HCT116 (cell line): ENCODE measurements around the gene USP2. TPM values are rescaled to one million over a fixed set of nuclear protein-coding genes. Genes with fewer than 3 reads are reported as not detected.

Source experiments
- ATAC-seq: fragments of 200-7000 bp; cut with Tn5 transposase; 2 replicates; pipeline ENCODE4 v1.9.1; 2020; ENCODE audit warnings: mild to moderate bottlenecking, moderate library complexity
- BruUV-seq: library from RNA; stranded (reverse); fragments of 400-500 nt; replicated peaks from 2 replicates; lab custom pipeline; 2021; lab: Mats Ljungman, UMichigan
- CTCF ChIA-PET: fragments of 300-600 bp; sonication (Branson Sonifier 250); formaldehyde crosslinking; loops from one replicate; lab custom pipeline; 2021; ENCODE audit warnings: antibody characterized with exemption; lab: Charles Lee
- POLR2A ChIA-PET: fragments of 300-600, 350-600 bp; sonication (Branson Sonifier 250); formaldehyde crosslinking; loops from one replicate; lab custom pipeline; 2021; ENCODE audit warnings: antibody characterized with exemption; lab: Charles Lee
- RAD21 ChIA-PET, 2 experiments: fragments of 300-600 bp; sonication (Branson Sonifier 250); formaldehyde crosslinking; loops; one replicate each; lab custom pipeline; 2023; ENCODE audit warnings: low total read pairs in 2 of 2; ENCODE audit not compliant: uncharacterized antibody in 2 of 2, unreplicated experiment in 2 of 2, low non-redundant PET in 1 of 2; lab: Charles Lee
- DNase-seq: peaks from one replicate; pipeline ENCODE4 v3.0.0-alpha.2; 2010; ENCODE audit warnings: low read depth, low spot score
- H2AFZ ChIP-seq: fragments of 200-600 bp; shearing (Covaris generic), sonication (generic); 2 replicates; pipeline ENCODE4 v1.6.1; 2017; ENCODE audit warnings: low read depth, mixed run types, mixed read lengths, antibody characterized with exemption, low read length; ENCODE audit not compliant: poor library complexity, severe bottlenecking
- H3K27ac ChIP-seq: 2 replicates; pipeline ENCODE4 v1.5.1; 2012; ENCODE audit warnings: low read depth, low read length
- H3K27me3 ChIP-seq: fragments of 200-600 bp; sonication (generic); 2 replicates; pipeline ENCODE4 v1.6.1; 2016; ENCODE audit warnings: mixed run types, low read length, mixed read lengths; ENCODE audit not compliant: insufficient read depth
- H3K36me3 ChIP-seq, 2 experiments: fragments of 200-500 bp in 1 of 2; fragments of 200-600 bp in 1 of 2; sonication (Bioruptor generic) in 1 of 2; sonication (generic) in 1 of 2; 2 replicates each; pipeline versions ENCODE4 v1.5.1 to v1.6.1; 2014 to 2016; ENCODE audit warnings: low read length in 2 of 2, inconsistent platforms in 1 of 2, mixed read lengths in 1 of 2, mixed run types in 1 of 2; ENCODE audit not compliant: insufficient read depth in 2 of 2, control insufficient read depth in 1 of 2
- H3K4me1 ChIP-seq, 2 experiments: fragments of 200-600 bp in 1 of 2; sonication (generic) in 1 of 2; 2 replicates each; pipeline versions ENCODE4 v1.5.1 to v1.6.1; 2012 to 2017; ENCODE audit warnings: low read length in 2 of 2, inconsistent platforms in 1 of 2, mild to moderate bottlenecking in 1 of 2, mixed read lengths in 1 of 2, mixed run types in 1 of 2, moderate library complexity in 1 of 2; ENCODE audit not compliant: insufficient read depth in 2 of 2, control insufficient read depth in 1 of 2
- H3K4me2 ChIP-seq: fragments of 200-600 bp; sonication (generic); 2 replicates; pipeline ENCODE4 v1.6.1; 2017; ENCODE audit warnings: mixed run types, low read length, mixed read lengths
- H3K4me3 ChIP-seq, 2 experiments: fragments of 200-600 bp in 1 of 2; sonication (generic) in 1 of 2; replicated peaks in 1 of 2; 2 replicates each; pipeline ENCODE4 v1.5.1; 2011 to 2016; ENCODE audit warnings: low read length in 2 of 2, control low read depth in 1 of 2, low read depth in 1 of 2, mild to moderate bottlenecking in 1 of 2, mixed read lengths in 1 of 2, mixed run types in 1 of 2
- H3K79me2 ChIP-seq: fragments of 200-600 bp; sonication (generic); 2 replicates; pipeline ENCODE4 v1.6.1; 2017; ENCODE audit warnings: mild to moderate bottlenecking, mixed run types, low read length, moderate library complexity, mixed read lengths; ENCODE audit not compliant: insufficient read depth
- H3K9ac ChIP-seq: fragments of 200-600 bp; sonication (generic); 2 replicates; pipeline ENCODE4 v1.6.1; 2016; ENCODE audit warnings: low read length, mixed read lengths
- H3K9me2 ChIP-seq: fragments of 200-600 bp; sonication (generic), shearing (Covaris generic); 2 replicates; pipeline ENCODE4 v1.6.1; 2017; ENCODE audit warnings: mixed run types, mild to moderate bottlenecking, moderate library complexity; ENCODE audit not compliant: insufficient read depth
- H3K9me3 ChIP-seq, 2 experiments: fragments of 200-500 bp in 1 of 2; fragments of 200-600 bp in 1 of 2; sonication (Bioruptor generic) in 1 of 2; sonication (generic) in 1 of 2; 2 replicates each; pipeline ENCODE4 v1.6.1; 2014 to 2017; ENCODE audit warnings: low read length in 2 of 2, mixed read lengths in 2 of 2, inconsistent platforms in 1 of 2, low read depth in 1 of 2, mild to moderate bottlenecking in 1 of 2, mixed run types in 1 of 2, moderate library complexity in 1 of 2; ENCODE audit not compliant: control insufficient read depth in 1 of 2, insufficient read depth in 1 of 2
- H4K20me1 ChIP-seq: fragments of 200-600 bp; sonication (generic), shearing (Covaris generic); 2 replicates; pipeline ENCODE4 v1.6.1; 2017; ENCODE audit warnings: mixed run types, mild to moderate bottlenecking, moderate library complexity; ENCODE audit not compliant: insufficient read depth
- CEBPB ChIP-seq: IDR thresholded peaks from 2 replicates; pipeline ENCODE4 v1.6.1; 2012; ENCODE audit warnings: low read depth
- EZH2 ChIP-seq: fragments of 200-600 bp; sonication (generic); IDR thresholded peaks from 2 replicates; pipeline ENCODE4 v1.6.1; 2017; ENCODE audit warnings: antibody characterized with exemption, mixed run types
- FOSL1 ChIP-seq: IDR thresholded peaks from 2 replicates; pipeline ENCODE4 v1.6.1; 2012; ENCODE audit warnings: low read depth
- RAD21 ChIP-seq: IDR thresholded peaks from 2 replicates; pipeline ENCODE4 v1.6.1; 2012; ENCODE audit warnings: low read depth, mild to moderate bottlenecking
- TCF7L2 ChIP-seq: IDR thresholded peaks from 2 replicates; pipeline ENCODE4 v1.7.0; 2011; ENCODE audit warnings: borderline replicate concordance, inconsistent platforms; ENCODE audit not compliant: insufficient read depth, insufficient read length; ENCODE audit errors: extremely low read depth
- intact Hi-C: fragments of 100-400 bp; cut with micrococcal nuclease; formaldehyde crosslinking; loops from 2 replicates; pipeline ENCODE4 v1.10.0; 2022
- total RNA-seq: library from RNA; stranded (reverse); gene quantifications from one replicate; pipeline ENCODE4 v1.2.1, GENCODE V29; 2021; ENCODE audit not compliant: unreplicated experiment
- TF ChIP-seq, protein P1 (sequence below): IDR thresholded peaks from 2 replicates; pipeline ENCODE4 v1.6.1; 2012
- TF ChIP-seq, protein P2 (sequence below), 3 experiments: fragments of 200-600 bp in 1 of 3; sonication (generic) in 1 of 3; IDR thresholded peaks in 2 of 3; conservative IDR thresholded peaks in 1 of 3; 2 replicates each; pipeline ENCODE4 v1.5.1; 2012 to 2017; ENCODE audit warnings: low read depth in 2 of 3, low read length in 2 of 3, antibody characterized with exemption in 1 of 3, borderline replicate concordance in 1 of 3, control low read depth in 1 of 3, mild to moderate bottlenecking in 1 of 3, mixed read lengths in 1 of 3, mixed run types in 1 of 3, moderate library complexity in 1 of 3; ENCODE audit not compliant: insufficient read depth in 1 of 3

USP2 gene
- total RNA-seq, 1 experiment from 2014 or later: 5.0 TPM

DNA sequence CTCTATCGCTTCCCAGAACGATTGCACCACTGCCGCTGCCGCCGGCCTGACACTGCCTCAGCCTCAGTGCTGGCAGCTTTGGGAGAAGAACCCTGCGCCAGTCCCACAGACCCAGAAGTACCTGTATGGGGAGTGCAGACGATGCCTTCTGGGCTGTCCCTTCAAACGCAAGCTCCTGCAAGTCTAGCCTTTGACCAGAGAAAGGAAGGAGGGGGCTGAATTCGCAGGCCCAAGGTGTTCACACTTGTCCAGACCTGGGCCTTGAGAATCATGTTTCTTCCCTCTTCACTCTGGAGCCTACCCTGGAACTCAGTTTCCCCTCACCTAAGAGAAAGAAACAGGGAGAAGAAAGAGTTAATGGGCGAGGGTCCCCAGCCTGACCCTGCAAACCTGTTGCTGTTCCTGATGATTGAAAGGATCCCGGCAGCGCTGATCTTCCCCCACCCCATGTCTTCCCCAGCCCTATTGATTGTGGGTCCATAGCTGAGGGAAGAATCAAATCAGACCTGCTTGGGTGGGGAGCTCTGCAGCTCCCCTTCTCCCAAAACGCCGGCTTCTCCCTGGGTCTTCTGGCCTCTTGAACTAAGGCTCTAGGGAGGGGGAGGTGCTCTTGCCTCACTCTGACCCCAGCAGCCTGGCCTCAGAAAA lies 63.8 kb downstream of the USP2 start:
- ATAC-seq (no peak), DNase-seq (no peak)
- Histone ChIP-seq H4K20me1 (no peaks in the 10 kb centered on the region), H3K36me3 (peaks cover 0 to 8% of the 10 kb centered on the region in 2 experiments; a peak in 2 of 4 replicates), H3K79me2 (no peaks in the 10 kb centered on the region; the same call in 1 of the 2 replicates), H3K4me1 (peaks cover 16 to 45% of the 10 kb centered on the region in 2 experiments), H3K9me2 (no peaks in the 10 kb centered on the region)
- BruUV-seq: no TSS peak
- RAD21 ChIA-PET: interaction anchor here in 1 of 2 experiments (1.4 kb wide), 1 partner anchor 20 kb away, joined by 4 read pairs; no protein-coding TSS in a partner anchor
- intact Hi-C loops: no loop called here
- TF ChIP-seq EZH2: no peak
- no peak for TF ChIP-seq RAD21
- no peak for TF ChIP-seq FOSL1
- TF ChIP-seq CEBPB: no peak
- TF ChIP-seq, protein P1, sequence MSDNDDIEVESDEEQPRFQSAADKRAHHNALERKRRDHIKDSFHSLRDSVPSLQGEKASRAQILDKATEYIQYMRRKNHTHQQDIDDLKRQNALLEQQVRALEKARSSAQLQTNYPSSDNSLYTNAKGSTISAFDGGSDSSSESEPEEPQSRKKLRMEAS: no peak
- TF ChIP-seq, protein P2, sequence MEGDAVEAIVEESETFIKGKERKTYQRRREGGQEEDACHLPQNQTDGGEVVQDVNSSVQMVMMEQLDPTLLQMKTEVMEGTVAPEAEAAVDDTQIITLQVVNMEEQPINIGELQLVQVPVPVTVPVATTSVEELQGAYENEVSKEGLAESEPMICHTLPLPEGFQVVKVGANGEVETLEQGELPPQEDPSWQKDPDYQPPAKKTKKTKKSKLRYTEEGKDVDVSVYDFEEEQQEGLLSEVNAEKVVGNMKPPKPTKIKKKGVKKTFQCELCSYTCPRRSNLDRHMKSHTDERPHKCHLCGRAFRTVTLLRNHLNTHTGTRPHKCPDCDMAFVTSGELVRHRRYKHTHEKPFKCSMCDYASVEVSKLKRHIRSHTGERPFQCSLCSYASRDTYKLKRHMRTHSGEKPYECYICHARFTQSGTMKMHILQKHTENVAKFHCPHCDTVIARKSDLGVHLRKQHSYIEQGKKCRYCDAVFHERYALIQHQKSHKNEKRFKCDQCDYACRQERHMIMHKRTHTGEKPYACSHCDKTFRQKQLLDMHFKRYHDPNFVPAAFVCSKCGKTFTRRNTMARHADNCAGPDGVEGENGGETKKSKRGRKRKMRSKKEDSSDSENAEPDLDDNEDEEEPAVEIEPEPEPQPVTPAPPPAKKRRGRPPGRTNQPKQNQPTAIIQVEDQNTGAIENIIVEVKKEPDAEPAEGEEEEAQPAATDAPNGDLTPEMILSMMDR (IDR thresholded peaks at IDR 0.05 in 2 of 3, conservative IDR thresholded peaks at IDR 0.05 in 1 of 3; ENCODE audit: borderline replicate concordance in 1 of 3, insufficient read depth in 1 of 3, low read depth in 2 of 3, low read length in 2 of 3): no peak
- no peak for TF ChIP-seq TCF7L2
- TF ChIP-seq, all 23 proteins: peak for 0
- POLR2A ChIA-PET: interaction anchor here (0.7 to 1.3 kb wide), 4 partner anchors 9 to 13 kb away, joined by 3 read pairs; no protein-coding TSS in a partner anchor
- CTCF ChIA-PET: interaction anchor here (1.2 to 2.1 kb wide), 2 partner anchors 21 to 22 kb away, joined by 3 to 12 read pairs; no protein-coding TSS in a partner anchor
- Histone ChIP-seq H2AFZ (no peak overlapping the region), H3K27ac (peak overlapping the region; percentile 22; the same call in 1 of the 2 replicates), H3K4me2 (peak overlapping the region; percentile 99), H3K9ac (peak overlapping the region; percentile 36), H3K27me3 (no peaks in the 10 kb centered on the region), H3K4me3 (peak overlapping the region in 1 of 2 experiments; percentile 75; a peak in 3 of 4 replicates), H3K9me3 (no peaks in the 10 kb centered on the region)
